Fibroblast of lung (primary cell): Measurements from ENCODE around the gene GRIK4. TPM values are rescaled to one million over a fixed set of nuclear protein-coding genes. Genes with fewer than 3 reads are reported as not detected.

Source experiments
- DNase-seq, 2 donors: peaks; one replicate each; pipeline versions ENCODE4 v3.0.0 to v3.0.0-alpha.2; 2010; ENCODE audit warnings: low read depth in 2 of 2
- H2AFZ ChIP-seq: 2 replicates; pipeline ENCODE4 v1.5.1; 2012; ENCODE audit warnings: low read length, control low read depth, inconsistent platforms
- H3K27ac ChIP-seq: 2 replicates; pipeline ENCODE4 v1.5.1; 2011; ENCODE audit warnings: low read length, control low read depth; ENCODE audit not compliant: insufficient read depth
- H3K27me3 ChIP-seq: 2 replicates; pipeline ENCODE4 v1.5.1; 2011; ENCODE audit warnings: mild to moderate bottlenecking, low read length; ENCODE audit not compliant: control insufficient read depth, insufficient read depth
- H3K36me3 ChIP-seq: 2 replicates; pipeline ENCODE4 v1.5.1; 2011; ENCODE audit warnings: low read length; ENCODE audit not compliant: control insufficient read depth, insufficient read depth
- H3K4me1 ChIP-seq: 2 replicates; pipeline ENCODE4 v1.5.1; 2011; ENCODE audit warnings: low read length; ENCODE audit not compliant: control insufficient read depth, insufficient read depth; ENCODE audit errors: extremely low read depth
- H3K4me2 ChIP-seq: 2 replicates; pipeline ENCODE4 v1.5.1; 2011; ENCODE audit warnings: low read length, control low read depth; ENCODE audit not compliant: insufficient read depth; ENCODE audit errors: extremely low read depth
- H3K4me3 ChIP-seq, 4 experiments: fragments of 200-600 bp in 1 of 4; sonication (generic) in 1 of 4; replicated peaks in 1 of 4; 2 replicates each; pipeline ENCODE4 v1.5.1; 2011 to 2016; ENCODE audit warnings: low read length in 4 of 4, low read depth in 3 of 4, mild to moderate bottlenecking in 3 of 4, control low read depth in 2 of 4, inconsistent platforms in 1 of 4, mixed read lengths in 1 of 4; ENCODE audit not compliant: insufficient read depth in 1 of 4; ENCODE audit errors: control extremely low read depth in 1 of 4
- H3K79me2 ChIP-seq: 2 replicates; pipeline ENCODE4 v1.5.1; 2012; ENCODE audit warnings: mild to moderate bottlenecking, low read length, inconsistent platforms; ENCODE audit not compliant: control insufficient read depth, insufficient read depth
- H3K9ac ChIP-seq: 2 replicates; pipeline ENCODE4 v1.5.1; 2011; ENCODE audit warnings: mild to moderate bottlenecking, low read length, control low read depth; ENCODE audit not compliant: insufficient read depth
- H3K9me3 ChIP-seq: 2 replicates; pipeline ENCODE4 v1.5.1; 2012; ENCODE audit warnings: low read depth, low read length; ENCODE audit not compliant: control insufficient read depth, insufficient read depth
- H4K20me1 ChIP-seq: 2 replicates; pipeline ENCODE4 v1.5.1; 2011; ENCODE audit warnings: low read length; ENCODE audit not compliant: control insufficient read depth, insufficient read depth; ENCODE audit errors: extremely low read depth
- EZH2 ChIP-seq: IDR thresholded peaks from 2 replicates; pipeline ENCODE4 v1.5.1; 2012; ENCODE audit warnings: low read length, control low read depth, mild to moderate bottlenecking; ENCODE audit errors: missing control alignments
- polyA plus RNA-seq, 2 donors: library from polyadenylated mRNA; depleted of rRNA in 1 of 2; stranded (reverse) in 1 of 2; unstranded in 1 of 2; fragments of >200 nt; gene quantifications; 2 replicates each; pipeline ENCODE4 v1.2.1, GENCODE V29; 2011 to 2012; ENCODE audit warnings: missing spikeins in 1 of 2
- total RNA-seq: library from RNA; depleted of rRNA; stranded (reverse); fragments of >200 nt; gene quantifications from 2 replicates; pipeline ENCODE4 v1.2.1, GENCODE V29; 2014
- TF ChIP-seq, protein P1 (sequence below), 2 donors: IDR thresholded peaks in 1 of 2; conservative IDR thresholded peaks in 1 of 2; 1 replicate in 1 of 2; 2 replicates in 1 of 2; pipeline ENCODE4 v1.5.1; 2011 to 2012; ENCODE audit warnings: low read length in 2 of 2, control low read depth in 1 of 2, inconsistent platforms in 1 of 2, low read depth in 1 of 2, mild to moderate bottlenecking in 1 of 2

The GRIK4 gene
- total and polyA plus RNA-seq, 2 donors (not counting 1 experiment from before 2014, with no cell fraction given) = 0.17 to 1.5 TPM

DNA sequence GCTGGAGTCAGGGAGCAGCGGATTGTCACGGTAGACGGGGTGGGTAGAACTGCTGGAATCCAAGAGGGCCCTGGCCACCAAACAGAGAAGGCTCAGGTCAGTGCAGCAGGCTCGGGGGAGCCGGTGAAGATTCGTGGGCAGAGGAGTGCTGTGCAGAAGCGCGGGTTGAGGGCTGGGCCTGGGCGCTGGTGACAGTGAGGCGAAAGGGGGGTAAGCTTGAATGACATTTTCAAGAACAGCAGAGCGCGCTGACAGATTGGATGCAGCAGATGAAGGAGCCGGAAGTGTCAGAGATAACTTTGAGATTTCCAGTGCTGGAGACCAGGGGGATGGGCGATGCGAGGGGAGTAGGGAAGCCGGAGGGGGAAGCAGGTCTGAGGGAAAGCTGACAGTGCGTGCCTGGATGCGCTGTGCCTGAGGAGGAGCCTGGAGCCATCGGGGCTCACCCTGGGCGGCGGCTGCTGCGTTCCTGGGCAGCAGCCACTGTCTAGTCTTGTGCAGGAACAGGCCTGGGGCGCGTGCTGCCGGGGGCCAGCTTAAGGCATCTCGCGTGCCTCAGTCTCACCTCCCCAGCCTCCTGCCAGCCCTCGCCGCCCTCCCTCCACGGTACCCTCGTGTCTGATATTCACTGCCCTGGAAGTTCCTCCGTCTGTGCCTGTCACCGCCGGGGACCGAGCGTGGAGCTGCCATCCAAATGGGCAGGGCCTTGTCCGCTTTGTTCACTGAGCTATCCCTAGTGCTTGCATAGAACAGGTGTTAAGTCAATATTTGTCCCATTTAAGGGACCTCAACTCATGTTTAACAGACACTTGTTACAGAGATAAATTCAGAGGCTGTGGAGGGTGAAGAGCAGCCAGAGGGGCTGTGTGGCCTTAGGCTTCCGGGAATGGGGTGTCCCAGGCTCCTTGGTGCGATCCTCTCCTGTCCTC lies 5.2 kb downstream of the GRIK4 start:
- Histone ChIP-seq H3K4me1 (peaks cover 15% of the 10 kb centered on the region), H3K4me2 (no peak overlapping the region), H3K4me3 (no peak overlapping the region), H3K79me2 (no peaks in the 10 kb centered on the region), H3K9ac (peak overlapping the region; percentile 20), H4K20me1 (no peaks in the 10 kb centered on the region), H2AFZ (peak overlapping the region; percentile 20), H3K9me3 (no peaks in the 10 kb centered on the region), H3K36me3 (no peaks in the 10 kb centered on the region), H3K27ac (peak overlapping the region; percentile 54), H3K27me3 (peaks cover 3% of the 10 kb centered on the region)
- no peak for DNase-seq
- no peak for TF ChIP-seq EZH2
- TF ChIP-seq, protein P1, sequence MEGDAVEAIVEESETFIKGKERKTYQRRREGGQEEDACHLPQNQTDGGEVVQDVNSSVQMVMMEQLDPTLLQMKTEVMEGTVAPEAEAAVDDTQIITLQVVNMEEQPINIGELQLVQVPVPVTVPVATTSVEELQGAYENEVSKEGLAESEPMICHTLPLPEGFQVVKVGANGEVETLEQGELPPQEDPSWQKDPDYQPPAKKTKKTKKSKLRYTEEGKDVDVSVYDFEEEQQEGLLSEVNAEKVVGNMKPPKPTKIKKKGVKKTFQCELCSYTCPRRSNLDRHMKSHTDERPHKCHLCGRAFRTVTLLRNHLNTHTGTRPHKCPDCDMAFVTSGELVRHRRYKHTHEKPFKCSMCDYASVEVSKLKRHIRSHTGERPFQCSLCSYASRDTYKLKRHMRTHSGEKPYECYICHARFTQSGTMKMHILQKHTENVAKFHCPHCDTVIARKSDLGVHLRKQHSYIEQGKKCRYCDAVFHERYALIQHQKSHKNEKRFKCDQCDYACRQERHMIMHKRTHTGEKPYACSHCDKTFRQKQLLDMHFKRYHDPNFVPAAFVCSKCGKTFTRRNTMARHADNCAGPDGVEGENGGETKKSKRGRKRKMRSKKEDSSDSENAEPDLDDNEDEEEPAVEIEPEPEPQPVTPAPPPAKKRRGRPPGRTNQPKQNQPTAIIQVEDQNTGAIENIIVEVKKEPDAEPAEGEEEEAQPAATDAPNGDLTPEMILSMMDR (conservative IDR thresholded peaks at IDR 0.05 in 1 of 2, IDR thresholded peaks at IDR 0.05 in 1 of 2; ENCODE audit: low read depth in 1 of 2, low read length in 2 of 2) = no peak

DNA sequence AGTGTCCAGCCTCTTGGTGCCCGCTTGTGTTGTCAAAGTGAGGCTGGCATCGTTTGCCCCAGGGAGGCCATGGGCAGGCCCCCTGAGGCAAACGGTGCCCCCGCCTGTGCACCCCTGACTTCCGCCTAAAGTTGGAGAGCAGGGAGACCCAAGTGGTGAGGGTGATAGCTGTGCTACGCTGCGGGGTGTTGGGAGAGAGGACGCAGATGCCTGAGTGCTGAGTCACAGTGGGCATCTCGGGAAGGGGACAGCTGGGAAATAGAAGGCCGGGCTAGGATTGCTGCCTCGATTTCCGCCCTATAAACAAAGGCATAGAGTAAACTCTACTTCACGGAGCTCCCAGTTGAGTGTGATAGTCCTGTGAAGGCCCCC lies 5.8 kb downstream of the GRIK4 start:
- H3K9ac ChIP-seq = no peak overlapping the region
- H3K79me2 ChIP-seq = no peaks in the 10 kb centered on the region
- H3K27me3 ChIP-seq = peaks cover 3% of the 10 kb centered on the region
- no peaks in the 10 kb centered on the region for H3K9me3 ChIP-seq
- peak overlapping the region; percentile 54 for H3K27ac ChIP-seq
- H2AFZ ChIP-seq = no peak overlapping the region
- no peaks in the 10 kb centered on the region for H3K36me3 ChIP-seq
- peak; percentile 39 to 67 for DNase-seq
- no peak for TF ChIP-seq EZH2
- no peak overlapping the region for H3K4me3 ChIP-seq
- no peaks in the 10 kb centered on the region for H4K20me1 ChIP-seq
- peaks cover 15% of the 10 kb centered on the region for H3K4me1 ChIP-seq
- H3K4me2 ChIP-seq = peak overlapping the region; percentile 4

DNA sequence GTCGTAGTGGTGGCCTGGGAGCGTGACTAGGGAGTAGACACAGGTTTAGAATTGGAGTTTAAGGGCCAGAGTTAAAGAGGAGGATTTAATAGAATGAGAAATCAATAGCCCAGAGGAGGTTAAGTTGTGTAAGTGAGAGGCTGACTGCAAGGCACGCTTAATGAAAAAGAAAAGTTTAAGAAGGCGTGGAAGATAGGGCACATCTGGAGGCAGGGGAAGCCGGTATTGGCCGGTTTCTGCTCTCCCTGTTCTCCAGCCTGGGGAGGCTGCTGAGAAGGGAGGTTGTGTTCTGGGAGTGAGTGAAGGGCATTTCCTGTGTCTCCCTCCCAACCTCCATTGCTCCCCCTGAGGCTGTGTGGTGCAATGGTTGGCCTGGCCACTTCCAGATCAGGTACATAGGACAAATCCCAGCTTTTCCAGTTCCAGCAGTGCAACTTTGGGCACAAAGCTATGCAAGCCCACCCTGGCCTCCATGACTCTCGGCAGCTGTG lies 6.3 kb downstream of the GRIK4 start:
- H3K9me3 ChIP-seq = no peaks in the 10 kb centered on the region
- no peak overlapping the region for H3K4me3 ChIP-seq
- TF ChIP-seq, protein P1 (conservative IDR thresholded peaks at IDR 0.05 in 1 of 2, IDR thresholded peaks at IDR 0.05 in 1 of 2; ENCODE audit: low read depth in 1 of 2, low read length in 2 of 2) = peak in 1 of 2 donors; percentile 28
- no peak for TF ChIP-seq EZH2
- peaks cover 15% of the 10 kb centered on the region for H3K4me1 ChIP-seq
- no peaks in the 10 kb centered on the region for H3K79me2 ChIP-seq
- DNase-seq = peak in 1 of 2 donors; percentile 83
- peaks cover 3% of the 10 kb centered on the region for H3K27me3 ChIP-seq
- H3K4me2 ChIP-seq = peak overlapping the region; percentile 4
- H3K36me3 ChIP-seq = no peaks in the 10 kb centered on the region
- H3K27ac ChIP-seq = peak overlapping the region; percentile 54
- H3K9ac ChIP-seq = peak overlapping the region; percentile 31
- no peaks in the 10 kb centered on the region for H4K20me1 ChIP-seq
- H2AFZ ChIP-seq = peak overlapping the region; percentile 26
